K562 (cell line): ENCODE data around the gene ZCCHC9. TPM values are rescaled to one million over a fixed set of nuclear protein-coding genes. Genes with fewer than 3 reads are reported as not detected.

Experiments used
- ATAC-seq: fragments of 200-7000 bp; cut with Tn5 transposase; 3 replicates; pipeline ENCODE4 v1.9.1; 2020; ENCODE audit warnings: moderate library complexity
- BruUV-seq: library from RNA; stranded (reverse); fragments of 400-500 nt; replicated peaks from 2 replicates; lab custom pipeline; 2021; lab: Mats Ljungman, UMichigan
- CTCF ChIA-PET: fragments of 300-600 bp; formaldehyde crosslinking; extraction: SDS; loops from one replicate; lab custom pipeline; 2021; ENCODE audit warnings: low intra/inter-chr PET ratio; lab: Yijun Ruan, JAX
- POLR2A ChIA-PET: fragments of 300-600, 350-650 bp; sonication (Branson Sonifier 250); formaldehyde crosslinking; extraction: SDS; loops from one replicate; lab custom pipeline; 2021; ENCODE audit warnings: antibody characterized with exemption, inconsistent platforms; lab: Yijun Ruan, JAX
- DNase-seq, 4 experiments: peaks; one replicate each; pipeline versions ENCODE4 v3.0.0 to v3.0.0-alpha.2; 2011 to 2018; ENCODE audit warnings: low spot score in 3 of 4, mixed read lengths in 3 of 4; ENCODE audit errors: extremely low read depth in 1 of 4
- FAIRE-seq: peaks from 2 replicates; lab custom pipeline; 2011; peaks lifted over from hg19 to GRCh38; lab: Jason Lieb, UNC
- H2AFZ ChIP-seq: 2 replicates; pipeline ENCODE4 v1.6.0; 2011; ENCODE audit warnings: low read depth, low read length, control low read depth, inconsistent platforms
- H3K27ac ChIP-seq: fragments of 200-600 bp; 3 replicates; pipeline ENCODE4 v1.8.0; 2011; ENCODE audit warnings: low read depth, mild to moderate bottlenecking, control low read depth, inconsistent platforms, low read length, moderate library complexity, mixed read lengths; ENCODE audit errors: extremely low read depth
- H3K27me3 ChIP-seq, 2 experiments: fragments of 300-600 bp in 1 of 2; 2 replicates in 1 of 2; 3 replicates in 1 of 2; pipeline versions ENCODE4 v1.6.0 to v1.8.0; 2011; ENCODE audit warnings: inconsistent platforms in 2 of 2, low read length in 2 of 2, mild to moderate bottlenecking in 1 of 2, mixed read lengths in 1 of 2, moderate library complexity in 1 of 2; ENCODE audit not compliant: control insufficient read depth in 2 of 2, insufficient read depth in 2 of 2
- H3K36me3 ChIP-seq: fragments of 300-600 bp; 3 replicates; pipeline ENCODE4 v1.8.0; 2011; ENCODE audit warnings: mild to moderate bottlenecking, low read length, inconsistent platforms; ENCODE audit not compliant: control insufficient read depth, insufficient read depth
- H3K4me1 ChIP-seq, 2 experiments: fragments of 200-600 bp in 1 of 2; replicated peaks in 1 of 2; 2 replicates in 1 of 2; 3 replicates in 1 of 2; pipeline versions ENCODE4 v1.5.1 to v1.8.0; 2011; ENCODE audit warnings: inconsistent platforms in 2 of 2, low read length in 2 of 2, mild to moderate bottlenecking in 1 of 2, mixed read lengths in 1 of 2, moderate library complexity in 1 of 2; ENCODE audit not compliant: control insufficient read depth in 2 of 2, insufficient read depth in 2 of 2
- H3K4me2 ChIP-seq: 2 replicates; pipeline ENCODE4 v1.6.1; 2011; ENCODE audit warnings: low read length, control low read depth, inconsistent platforms, mixed read lengths; ENCODE audit not compliant: insufficient read depth
- H3K4me3 ChIP-seq: fragments of 200-600 bp; sonication (generic), shearing (Covaris generic); 2 replicates; pipeline ENCODE4 v1.5.1; 2016; ENCODE audit warnings: control low read depth, inconsistent platforms
- H3K79me2 ChIP-seq: fragments of 200-600 bp; 3 replicates; pipeline ENCODE4 v1.8.0; 2011; ENCODE audit warnings: low read length, inconsistent platforms; ENCODE audit not compliant: control insufficient read depth, insufficient read depth
- H3K9ac ChIP-seq, 2 experiments: 2 replicates each; pipeline versions ENCODE4 v1.6.0 to v1.6.1; 2011; ENCODE audit warnings: low read depth in 2 of 2, low read length in 2 of 2, control low read depth in 1 of 2, inconsistent platforms in 1 of 2, mild to moderate bottlenecking in 1 of 2, mixed read lengths in 1 of 2; ENCODE audit not compliant: insufficient read depth in 1 of 2
- H3K9me1 ChIP-seq: one replicate; pipeline ENCODE4 v1.6.0; 2011; ENCODE audit warnings: inconsistent platforms, mild to moderate bottlenecking, low read length, moderate library complexity; ENCODE audit not compliant: control insufficient read depth, insufficient read depth
- H3K9me3 ChIP-seq: replicated peaks from 2 replicates; pipeline ENCODE4 v1.5.1; 2011; ENCODE audit warnings: low read depth, low read length, inconsistent platforms; ENCODE audit not compliant: control insufficient read depth, insufficient read depth
- H4K20me1 ChIP-seq: replicated peaks from 2 replicates; pipeline ENCODE4 v1.6.1; 2011; ENCODE audit warnings: low read length, inconsistent platforms, mixed read lengths; ENCODE audit not compliant: control insufficient read depth, insufficient read depth
- BACH1 ChIP-seq: fragments of 200-800 bp; sonication (Bioruptor generic); IDR thresholded peaks from 2 replicates; pipeline ENCODE4 v1.6.1; 2016; ENCODE audit warnings: missing genetic modification characterization, missing compliant biosample characterization
- CHAMP1 ChIP-seq: fragments of 450-650 bp; IDR thresholded peaks from 2 replicates; pipeline ENCODE4 v1.6.1; 2016; ENCODE audit warnings: mild to moderate bottlenecking
- CHD4 ChIP-seq: fragments of 200-600 bp; sonication (generic); IDR thresholded peaks from 3 replicates; pipeline ENCODE4 v1.6.1; 2012; ENCODE audit warnings: low read depth, mild to moderate bottlenecking, mixed read lengths, low read length, inconsistent platforms; ENCODE audit not compliant: insufficient read depth, insufficient replicate concordance, poor library complexity, severe bottlenecking
- EHMT2 ChIP-seq: fragments of 450-650 bp; IDR thresholded peaks from 2 replicates; pipeline ENCODE4 v1.6.1; 2018; ENCODE audit warnings: antibody characterized with exemption
- FOXJ3 ChIP-seq: sonication (generic); formaldehyde crosslinking; IDR thresholded peaks from 2 replicates; pipeline ENCODE4 v1.4.0; 2020; ENCODE audit warnings: mild to moderate bottlenecking, missing genetic modification reagents
- ILK ChIP-seq: fragments of 450-650 bp; IDR thresholded peaks from 2 replicates; pipeline ENCODE4 v1.6.1; 2016; ENCODE audit warnings: missing genetic modification characterization, low read depth, mild to moderate bottlenecking, missing compliant biosample characterization, moderate library complexity, borderline replicate concordance
- MYNN ChIP-seq, 2 experiments: sonication (generic); formaldehyde crosslinking in 1 of 2; IDR thresholded peaks; 2 replicates each; pipeline versions ENCODE4 v1.5.0 to v1.6.1; 2016 to 2020; ENCODE audit warnings: antibody characterized with exemption in 1 of 2, missing genetic modification reagents in 1 of 2
- POU5F1 ChIP-seq: fragments of 150-350 bp; IDR thresholded peaks from 2 replicates; pipeline ENCODE4 v1.6.1; 2014; ENCODE audit warnings: borderline replicate concordance, low read length, low read depth, mild to moderate bottlenecking; ENCODE audit not compliant: partially characterized antibody
- PTRF ChIP-seq: fragments of 450-650 bp; IDR thresholded peaks from 2 replicates; pipeline ENCODE4 v1.6.1; 2016; ENCODE audit warnings: mild to moderate bottlenecking, missing genetic modification characterization, missing compliant biosample characterization
- TEAD2 ChIP-seq: fragments of 450-650 bp; IDR thresholded peaks from 2 replicates; pipeline ENCODE4 v1.6.1; 2016; ENCODE audit warnings: missing genetic modification characterization, control low read depth, missing compliant biosample characterization
- ZKSCAN1 ChIP-seq: fragments of 150-350 bp; IDR thresholded peaks from 2 replicates; pipeline ENCODE4 v1.6.1; 2016; ENCODE audit warnings: low read depth, low read length
- ZNF384 ChIP-seq: IDR thresholded peaks from 2 replicates; pipeline ENCODE4 v1.6.1; 2012; ENCODE audit warnings: low read depth, low read length, improper control_type of control experiment
- WGBS: fragments of 100-300 bp; shearing (Covaris generic); methylation state at CpG from one replicate; pipeline ENCODE4 v1.1.6; 2016; ENCODE audit warnings: low coverage, mixed read lengths; ENCODE audit not compliant: insufficient coverage; ENCODE audit errors: missing lambda C conversion rate; 5-methylcytosine and 5-hydroxymethylcytosine counted together
- in situ Hi-C: fragments of 300-500 bp; cut with MboI; formaldehyde crosslinking; loops from 4 replicates; pipeline ENCODE4 v1.15.0; 2018; ENCODE audit warnings: inconsistent platforms, mixed read lengths
- intact Hi-C: fragments of 100-400 bp; cut with micrococcal nuclease; formaldehyde crosslinking; loops from 2 replicates; pipeline ENCODE4 v1.14.2; 2022
- polyA plus RNA-seq, 8 experiments: library from polyadenylated mRNA; depleted of rRNA in 4 of 8; stranded (reverse) in 5 of 8; unstranded in 3 of 8; fragments of >200 nt; fragmentation: Nextera tagmentation in 2 of 8; fragmentation: Illumina TruSeq in 1 of 8; extraction: Ambion mirVana in 2 of 8; extraction: Trizol in 1 of 8; gene quantifications; 2 replicates each; pipeline versions ENCODE4 v1.2.1 to v1.2.3, GENCODE V29; 2011 to 2014; ENCODE audit warnings: inconsistent platforms in 1 of 8, missing spikeins in 1 of 8
- total RNA-seq, 7 experiments: library from RNA; depleted of rRNA in 6 of 7; stranded (reverse); fragments of >200 nt in 6 of 7; fragmentation: Illumina TruSeq in 2 of 7; extraction: Trizol in 2 of 7; gene quantifications; 2 replicates each; pipeline versions ENCODE4 v1.2.1 to v1.2.3, GENCODE V29; 2011 to 2021; ENCODE audit warnings: low replicate concordance in 1 of 7
- TF ChIP-seq, protein P1 (sequence below): fragments of 450-650 bp; formaldehyde crosslinking; IDR thresholded peaks from 2 replicates; pipeline ENCODE4 v1.4.0; 2020; ENCODE audit warnings: mild to moderate bottlenecking

ZCCHC9 gene
- total and polyA plus RNA-seq, 9 of the 15 experiments (the other 6 are each of a cell fraction or from before 2014, with no cell fraction given), result 40.3 to 95.3 (median 59.9) TPM

DNA sequence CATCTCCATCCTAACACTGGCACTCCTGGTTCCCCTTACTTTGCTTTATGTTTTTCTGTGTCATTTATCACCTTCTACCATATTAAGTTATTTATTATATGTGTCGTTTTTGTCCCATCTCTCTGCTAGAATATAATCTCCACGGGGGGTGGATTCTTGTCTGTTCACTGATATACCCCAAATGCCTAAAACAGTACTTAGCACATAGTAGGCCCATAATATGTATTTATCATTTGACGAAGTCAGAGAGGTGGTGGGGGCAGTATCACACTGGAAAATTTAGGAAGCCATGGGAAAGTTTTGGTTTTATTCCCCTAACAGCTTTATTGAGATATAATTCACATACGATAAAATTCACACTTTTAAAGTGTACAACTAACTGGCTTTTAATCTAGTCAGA lies 14.4 kb downstream of the ZCCHC9 start:
- no peaks in the 10 kb centered on the region for H3K27me3 ChIP-seq
- no peak overlapping the region for H2AFZ ChIP-seq
- no peak for ATAC-seq
- DNase-seq, result no peak
- CTCF ChIA-PET, result no interaction called here
- no peaks in the 10 kb centered on the region for H3K79me2 ChIP-seq
- no TSS peak for BruUV-seq
- no peak overlapping the region for H3K4me3 ChIP-seq
- no peaks in the 10 kb centered on the region for H3K9me3 ChIP-seq
- POLR2A ChIA-PET, result interaction anchor here (0.9 to 1.2 kb wide), 2 partner anchors 14 to 16 kb away, joined by 3 read pairs; no protein-coding TSS in a partner anchor
- H3K9me1 ChIP-seq, result no peaks in the 10 kb centered on the region
- no peaks in the 10 kb centered on the region for H4K20me1 ChIP-seq
- H3K27ac ChIP-seq, result no peak overlapping the region
- TF ChIP-seq TEAD2 (tag), result no peak
- TF ChIP-seq ZKSCAN1, result peak; percentile 72
- no peaks in the 10 kb centered on the region for H3K4me1 ChIP-seq
- H3K4me2 ChIP-seq, result no peak overlapping the region
- 39% methylated on average over 4 of the region's 4 CpGs for WGBS
- H3K36me3 ChIP-seq, result peaks cover 29% of the 10 kb centered on the region; the same call in 2 of the 3 replicates
- intact Hi-C loops, result no loop called here
- no peak for FAIRE-seq
- H3K9ac ChIP-seq, result no peak overlapping the region
- in situ Hi-C loops, result no loop called here

GRCh38 chr5:81316571-81316970 lies 15.2 kb downstream of the ZCCHC9 start:
- Histone ChIP-seq H3K79me2 (no peaks in the 10 kb centered on the region), H3K9ac (no peak overlapping the region), H3K36me3 (peaks cover 21% of the 10 kb centered on the region; the same call in 2 of the 3 replicates), H3K27ac (no peak overlapping the region), H3K9me1 (no peaks in the 10 kb centered on the region), H3K4me3 (no peak overlapping the region), H3K9me3 (no peaks in the 10 kb centered on the region), H2AFZ (no peak overlapping the region), H3K4me2 (no peak overlapping the region), H4K20me1 (no peaks in the 10 kb centered on the region), H3K27me3 (no peaks in the 10 kb centered on the region), H3K4me1 (no peaks in the 10 kb centered on the region)
- ATAC-seq, result no peak
- in situ Hi-C loops, result no loop called here
- ChIA-PET CTCF (no interaction called here), POLR2A (no interaction called here)
- DNase-seq, result no peak
- FAIRE-seq, result no peak
- BruUV-seq, result no TSS peak
- intact Hi-C loops, result no loop called here
- WGBS, result 7% methylated on average over 2 of the region's 2 CpGs
- TF ChIP-seq MYNN (IDR thresholded peaks at IDR 0.05) (no peak), MYNN (CRISPR knock-in tag; IDR thresholded peaks at IDR 0.05) (no peak), PTRF (no peak), CHAMP1 (no peak), CHD4 (no peak), ZNF384 (no peak), POU5F1 (no peak), EHMT2 (no peak), ILK (no peak), FOXJ3 (CRISPR knock-in tag) (no peak), BACH1 (tag) (no peak)
- TF ChIP-seq, protein P1, sequence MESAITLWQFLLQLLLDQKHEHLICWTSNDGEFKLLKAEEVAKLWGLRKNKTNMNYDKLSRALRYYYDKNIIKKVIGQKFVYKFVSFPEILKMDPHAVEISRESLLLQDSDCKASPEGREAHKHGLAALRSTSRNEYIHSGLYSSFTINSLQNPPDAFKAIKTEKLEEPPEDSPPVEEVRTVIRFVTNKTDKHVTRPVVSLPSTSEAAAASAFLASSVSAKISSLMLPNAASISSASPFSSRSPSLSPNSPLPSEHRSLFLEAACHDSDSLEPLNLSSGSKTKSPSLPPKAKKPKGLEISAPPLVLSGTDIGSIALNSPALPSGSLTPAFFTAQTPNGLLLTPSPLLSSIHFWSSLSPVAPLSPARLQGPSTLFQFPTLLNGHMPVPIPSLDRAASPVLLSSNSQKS (CRISPR knock-in tag), result no peak
